Prostate gland (tissue), 2 donors: ENCODE measurements around the gene FMNL3.

Experiments used
- POLR2AphosphoS5 ChIP-seq: sonication (generic); formaldehyde crosslinking; IDR thresholded peaks from one replicate; pipeline ENCODE4 v1.6.1; 2017; ENCODE audit warnings: antibody characterized with exemption
- TF ChIP-seq, protein P1 (sequence below), 4 experiments: fragments of 200-600 bp in 2 of 4; fragments of 450-650 bp in 2 of 4; sonication (generic) in 2 of 4; IDR thresholded peaks; 1 replicate in 3 of 4; 2 replicates in 1 of 4; pipeline ENCODE4 v1.5.1; 2016 to 2019; ENCODE audit warnings: antibody characterized with exemption in 4 of 4, mild to moderate bottlenecking in 2 of 4, moderate library complexity in 2 of 4

DNA sequence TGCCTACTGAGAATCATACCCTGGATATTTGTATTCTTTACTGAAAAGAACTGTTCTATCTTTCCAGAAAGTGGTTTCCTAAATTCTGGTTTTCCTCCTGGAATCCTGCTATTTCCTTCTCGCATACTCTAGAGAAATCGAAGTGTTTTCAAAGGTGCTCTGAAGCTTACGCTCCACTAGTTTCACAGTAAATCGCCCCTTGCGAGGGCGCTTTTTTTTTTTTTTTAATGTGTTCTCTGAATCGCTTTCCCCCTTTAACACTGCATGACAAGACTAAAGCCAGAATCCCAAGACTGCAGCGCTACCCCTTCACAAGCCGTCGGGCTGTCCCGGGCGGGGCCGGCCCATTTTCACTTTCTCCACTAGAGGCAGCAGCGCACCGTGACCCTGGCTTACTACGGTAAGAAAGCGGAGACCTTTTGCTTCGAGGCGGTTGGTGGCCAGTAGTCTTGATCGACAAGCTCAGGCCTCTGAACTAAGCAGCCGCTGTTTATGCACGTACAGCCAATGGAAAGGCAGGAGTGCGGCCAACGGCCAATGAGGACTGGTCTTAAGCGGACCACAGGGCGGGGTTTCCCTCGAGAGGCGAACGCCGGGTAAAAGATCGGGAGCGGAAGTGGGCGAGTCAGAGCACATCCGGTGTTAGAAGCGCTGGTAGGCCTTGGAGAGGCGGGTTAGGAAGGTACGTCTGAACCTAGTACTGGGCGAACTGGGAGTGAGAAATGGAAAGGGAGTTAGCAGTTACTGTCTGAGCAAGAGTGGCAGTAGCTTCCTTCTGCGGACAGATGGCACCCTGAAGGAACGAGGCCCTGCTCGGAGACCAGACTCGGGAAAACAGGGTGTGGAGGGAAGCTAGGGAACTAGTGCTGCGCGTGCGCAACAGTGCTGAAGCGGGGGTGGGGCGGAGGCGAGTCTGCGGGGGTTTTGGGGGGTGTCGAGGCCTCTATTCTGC is 34.0 kb upstream of the FMNL3 start, which contains the start of gene TMBIM6:
- peak; percentile 99 for TF ChIP-seq POLR2AphosphoS5
- TF ChIP-seq, protein P1, sequence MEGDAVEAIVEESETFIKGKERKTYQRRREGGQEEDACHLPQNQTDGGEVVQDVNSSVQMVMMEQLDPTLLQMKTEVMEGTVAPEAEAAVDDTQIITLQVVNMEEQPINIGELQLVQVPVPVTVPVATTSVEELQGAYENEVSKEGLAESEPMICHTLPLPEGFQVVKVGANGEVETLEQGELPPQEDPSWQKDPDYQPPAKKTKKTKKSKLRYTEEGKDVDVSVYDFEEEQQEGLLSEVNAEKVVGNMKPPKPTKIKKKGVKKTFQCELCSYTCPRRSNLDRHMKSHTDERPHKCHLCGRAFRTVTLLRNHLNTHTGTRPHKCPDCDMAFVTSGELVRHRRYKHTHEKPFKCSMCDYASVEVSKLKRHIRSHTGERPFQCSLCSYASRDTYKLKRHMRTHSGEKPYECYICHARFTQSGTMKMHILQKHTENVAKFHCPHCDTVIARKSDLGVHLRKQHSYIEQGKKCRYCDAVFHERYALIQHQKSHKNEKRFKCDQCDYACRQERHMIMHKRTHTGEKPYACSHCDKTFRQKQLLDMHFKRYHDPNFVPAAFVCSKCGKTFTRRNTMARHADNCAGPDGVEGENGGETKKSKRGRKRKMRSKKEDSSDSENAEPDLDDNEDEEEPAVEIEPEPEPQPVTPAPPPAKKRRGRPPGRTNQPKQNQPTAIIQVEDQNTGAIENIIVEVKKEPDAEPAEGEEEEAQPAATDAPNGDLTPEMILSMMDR (IDR thresholded peaks at IDR 0.05), result peak; percentile 92 to 99 (median 96)
